GM12878 (cell line): ENCODE results near the gene SBF2. TPM values are rescaled to one million over a fixed set of nuclear protein-coding genes. Genes with fewer than 3 reads are reported as not detected.

ENCODE experiments used
- ATAC-seq: fragments of 200-7000 bp; cut with Tn5 transposase; 3 replicates; pipeline ENCODE4 v1.9.1; 2020; ENCODE audit warnings: mild to moderate bottlenecking, moderate library complexity
- BruUV-seq: library from RNA; stranded (reverse); fragments of 400-500 nt; replicated peaks from 2 replicates; lab custom pipeline; 2021; lab: Mats Ljungman, UMichigan
- CTCF ChIA-PET: fragments of 300-600 bp; sonication (Branson Sonifier 250); formaldehyde crosslinking; extraction: SDS; loops from one replicate; lab custom pipeline; 2021; ENCODE audit warnings: inconsistent platforms; lab: Yijun Ruan, JAX
- POLR2A ChIA-PET: fragments of 350-600 bp; formaldehyde crosslinking; extraction: SDS; loops from one replicate; lab custom pipeline; 2021; ENCODE audit warnings: inconsistent platforms; lab: Charles Lee
- RAD21 ChIA-PET: fragments of 300-600 bp; sonication (Branson Sonifier 250); formaldehyde crosslinking; loops from one replicate; lab custom pipeline; 2023; ENCODE audit warnings: antibody characterized with exemption; ENCODE audit not compliant: unreplicated experiment; lab: Charles Lee
- SMC1A ChIA-PET: fragments of 300-600 bp; sonication (Branson Sonifier 250); formaldehyde crosslinking; loops from one replicate; lab custom pipeline; 2023; ENCODE audit not compliant: unreplicated experiment, uncharacterized antibody; lab: Charles Lee
- DNase-seq: peaks from one replicate; pipeline ENCODE4 v3.0.0-alpha.2; 2011; ENCODE audit warnings: low read depth, low spot score
- FAIRE-seq: peaks from 3 replicates; lab custom pipeline; 2011; peaks lifted over from hg19 to GRCh38; lab: Jason Lieb, UNC
- H2AFZ ChIP-seq: 2 replicates; pipeline ENCODE4 v1.6.0; 2011; ENCODE audit warnings: low read depth, low read length, control low read depth; ENCODE audit not compliant: control insufficient read depth
- H3K27ac ChIP-seq: 2 replicates; pipeline ENCODE4 v1.5.1; 2011; ENCODE audit warnings: control low read depth; ENCODE audit not compliant: control insufficient read depth, insufficient read depth
- H3K27me3 ChIP-seq, 2 experiments: replicated peaks in 1 of 2; 2 replicates each; pipeline versions ENCODE4 v1.6.0 to v1.6.1; 2011; ENCODE audit warnings: low read length in 1 of 2; ENCODE audit not compliant: control insufficient read depth in 2 of 2, insufficient read depth in 2 of 2
- H3K36me3 ChIP-seq, 2 experiments: 2 replicates each; pipeline ENCODE4 v1.5.1; 2011; ENCODE audit warnings: low read length in 1 of 2; ENCODE audit not compliant: control insufficient read depth in 2 of 2, insufficient read depth in 2 of 2
- H3K4me1 ChIP-seq: 2 replicates; pipeline ENCODE4 v1.6.1; 2011; ENCODE audit warnings: mild to moderate bottlenecking, low read length, moderate library complexity, mixed read lengths; ENCODE audit not compliant: control insufficient read depth, insufficient read depth
- H3K4me2 ChIP-seq: 2 replicates; pipeline ENCODE4 v1.6.0; 2011; ENCODE audit warnings: control low read depth; ENCODE audit not compliant: control insufficient read depth, insufficient read depth
- H3K4me3 ChIP-seq: fragments of 200-600 bp; sonication (generic); 2 replicates; pipeline ENCODE4 v1.5.1; 2016
- H3K79me2 ChIP-seq: 2 replicates; pipeline ENCODE4 v1.6.0; 2011; ENCODE audit warnings: low read length; ENCODE audit not compliant: control insufficient read depth, insufficient read depth
- H3K9ac ChIP-seq: 2 replicates; pipeline ENCODE4 v1.8.0; 2011; ENCODE audit warnings: low read length, control low read depth, mixed read lengths; ENCODE audit not compliant: control insufficient read depth, insufficient read depth
- H3K9me3 ChIP-seq: replicated peaks from 3 replicates; pipeline ENCODE4 v1.5.1; 2011; ENCODE audit warnings: mild to moderate bottlenecking, low read length; ENCODE audit not compliant: control insufficient read depth, insufficient read depth
- H4K20me1 ChIP-seq: 2 replicates; pipeline ENCODE4 v1.6.0; 2011; ENCODE audit not compliant: control insufficient read depth, insufficient read depth
- ATF7 ChIP-seq: fragments of 450-650 bp; IDR thresholded peaks from 2 replicates; pipeline ENCODE4 v1.6.1; 2016; ENCODE audit warnings: low read depth, mild to moderate bottlenecking
- BCL11A ChIP-seq: IDR thresholded peaks from 2 replicates; pipeline ENCODE4 v1.6.1; 2011; ENCODE audit warnings: low read depth, low read length
- MAX ChIP-seq: IDR thresholded peaks from 2 replicates; pipeline ENCODE4 v1.6.1; 2012; ENCODE audit warnings: low read depth, low read length, improper control_type of control experiment
- MTA3 ChIP-seq: IDR thresholded peaks from 2 replicates; pipeline ENCODE4 v1.6.1; 2012; ENCODE audit warnings: low read length, inconsistent platforms, borderline replicate concordance
- NFIC ChIP-seq: IDR thresholded peaks from 2 replicates; pipeline ENCODE4 v1.6.1; 2012; ENCODE audit warnings: low read depth, mild to moderate bottlenecking, inconsistent platforms, low read length, moderate library complexity
- PML ChIP-seq: IDR thresholded peaks from 2 replicates; pipeline ENCODE4 v1.6.1; 2012; ENCODE audit warnings: low read length, inconsistent platforms
- RUNX3 ChIP-seq: IDR thresholded peaks from 2 replicates; pipeline ENCODE4 v1.6.1; 2012; ENCODE audit warnings: low read length, inconsistent platforms
- SMAD5 ChIP-seq: IDR thresholded peaks from 2 replicates; pipeline ENCODE4 v1.6.1; 2016; ENCODE audit warnings: antibody characterized with exemption, low read depth
- TAF1 ChIP-seq: IDR thresholded peaks from 2 replicates; pipeline ENCODE4 v1.6.1; 2011; ENCODE audit warnings: mild to moderate bottlenecking, low read depth, low read length, borderline replicate concordance
- TARDBP ChIP-seq: IDR thresholded peaks from 2 replicates; pipeline ENCODE4 v1.6.1; 2016; ENCODE audit warnings: borderline replicate concordance
- WRNIP1 ChIP-seq: IDR thresholded peaks from 2 replicates; pipeline ENCODE4 v1.6.1; 2011; ENCODE audit warnings: low read depth, low read length, improper control_type of control experiment, borderline replicate concordance
- WGBS: methylation state at CpG from one replicate; pipeline ENCODE4 v1.1.6; 2016; ENCODE audit warnings: low lambda C conversion rate; ENCODE audit not compliant: insufficient replicate concordance, insufficient coverage; ENCODE audit errors: missing lambda C conversion rate; 5-methylcytosine and 5-hydroxymethylcytosine counted together
- in situ Hi-C: fragments of 300-500 bp; cut with MboI; formaldehyde crosslinking; loops from 9 replicates; pipeline ENCODE4 v1.14.3; 2018; ENCODE audit warnings: mixed read lengths
- intact Hi-C: fragments of 100-400 bp; cut with micrococcal nuclease; formaldehyde crosslinking; loops from one replicate; pipeline ENCODE4 v1.14.2; 2022; ENCODE audit not compliant: unreplicated experiment
- polyA plus RNA-seq, 11 experiments: library from polyadenylated mRNA; depleted of rRNA in 4 of 11; unstranded in 6 of 11; stranded (reverse) in 5 of 11; fragments of >200 nt; fragmentation: Nextera tagmentation in 4 of 11; fragmentation: Illumina TruSeq in 1 of 11; extraction: Ambion mirVana in 4 of 11; extraction: Trizol in 1 of 11; gene quantifications; 1 replicate in 1 of 11; 2 replicates in 10 of 11; pipeline versions ENCODE4 v1.2.1 to v1.2.3, GENCODE V29; 2011 to 2016; ENCODE audit warnings: inconsistent platforms in 2 of 11, missing spikeins in 2 of 11, low read depth in 1 of 11
- total RNA-seq, 4 experiments: library from RNA; depleted of rRNA in 3 of 4; stranded (reverse); fragments of >200 nt in 3 of 4; fragmentation: Illumina TruSeq in 1 of 4; extraction: Trizol in 1 of 4; gene quantifications; 2 replicates each; pipeline versions ENCODE4 v1.2.1 to v1.2.3, GENCODE V29; 2013 to 2021

SBF2 gene
- total and polyA plus RNA-seq, 10 of the 15 experiments (the other 5 are each of a cell fraction or from before 2014, with no cell fraction given): 0.24 to 2.3 (median 1.1) TPM

- TF ChIP-seq ATF7: no peak
- no peak for TF ChIP-seq TAF1
- TF ChIP-seq WRNIP1: no peak
- TF ChIP-seq BCL11A: no peak
- no peak for TF ChIP-seq MTA3
- TF ChIP-seq MAX: no peak
- no peak for TF ChIP-seq NFIC
These were observed 26.9 kb upstream of the SBF2 start (continued) for GRCh38 chr11:10320736-10321465.

GRCh38 chr11:10319702-10320558, 25.9 kb upstream of the SBF2 start:
- H3K79me2 ChIP-seq: no peaks in the 10 kb centered on the region
- no peak overlapping the region for H3K4me3 ChIP-seq
- no peaks in the 10 kb centered on the region for H4K20me1 ChIP-seq
- no peak overlapping the region for H2AFZ ChIP-seq
- peaks cover 24% of the 10 kb centered on the region for H3K4me1 ChIP-seq
- no peak overlapping the region for H3K4me2 ChIP-seq
- DNase-seq (no peak), FAIRE-seq (no peak), ATAC-seq (no peak)
- no TSS peak for BruUV-seq
- in situ Hi-C loops (loop anchor here (5.0 to 10.0 kb wide), 3 partner anchors 108 to 555 kb away; no protein-coding TSS in a partner anchor), intact Hi-C loops (loop anchor here (5.0 kb wide), 3 partner anchors 348 to 563 kb away; no protein-coding TSS in a partner anchor)
- SMC1A ChIA-PET: interaction anchor here (1.0 to 1.5 kb wide), 5 partner anchors 10 to 138 kb away, joined by 3 to 12 read pairs (median 5); no protein-coding TSS in a partner anchor
- RAD21 ChIA-PET: interaction anchor here (0.9 to 3.2 kb wide), 3 partner anchors 10 to 15 kb away, joined by 4 to 15 read pairs (median 14); partner anchors contain the start of gene ADM
- TF ChIP-seq TARDBP (no peak), SMAD5 (no peak), PML (no peak), RUNX3 (no peak)
- H3K27ac ChIP-seq: no peak overlapping the region
- H3K27me3 ChIP-seq: no peaks in the 10 kb centered on the region
- H3K36me3 ChIP-seq: no peaks in the 10 kb centered on the region
- WGBS: 79% methylated on average over 6 of the region's 6 CpGs
- CTCF ChIA-PET: interaction anchor here (1.1 to 3.6 kb wide), 6 partner anchors 11 to 138 kb away, joined by 4 to 48 read pairs (median 8); no protein-coding TSS in a partner anchor
- POLR2A ChIA-PET: no interaction called here
- H3K9me3 ChIP-seq: no peaks in the 10 kb centered on the region
- no peak overlapping the region for H3K9ac ChIP-seq
